Stimulated activated CD4-positive, alpha-beta T cell treated with anti-CD3 and anti-CD28 coated beads, Interleukin-4, amount 100 ng/mL, for 4 hours (primary cell): Measurements from ENCODE around the gene CKAP2L.

Experiments
- DNase-seq, 2 experiments: peaks; one replicate each; pipeline ENCODE4 v3.0.0-alpha.2; 2020

Gene CKAP2L

GRCh38 chr2:112791693-112792230 is 27.4 kb upstream of the CKAP2L start:
- no peak for DNase-seq

- DNase-seq, result no peak
These were observed 26.6 kb upstream of the CKAP2L start for GRCh38 chr2:112791019-112791418.

GRCh38 chr2:112790305-112790704 is 25.9 kb upstream of the CKAP2L start:
- DNase-seq, result no peak

GRCh38 chr2:112789186-112789585 is 24.8 kb upstream of the CKAP2L start:
- DNase-seq, result no peak

- no peak for DNase-seq
These were observed 24.2 kb upstream of the CKAP2L start for GRCh38 chr2:112788653-112789052.

GRCh38 chr2:112787729-112788393 is 23.5 kb upstream of the CKAP2L start:
- no peak for DNase-seq

- no peak for DNase-seq
These were observed 22.9 kb upstream of the CKAP2L start for GRCh38 chr2:112787294-112787693.

- DNase-seq, result no peak
These were observed 20.1 kb upstream of the CKAP2L start, which contains the start of gene IL1A for GRCh38 chr2:112784199-112785189. TSS of gene IL1A (minus strand) at chr2:112784493. CDS start at chr2:112783770, 723 bp downstream.

- DNase-seq, result no peak
These were observed 18.8 kb upstream of the CKAP2L start for GRCh38 chr2:112783187-112783714.

GRCh38 chr2:112782234-112782799 is 17.9 kb upstream of the CKAP2L start:
- no peak for DNase-seq

GRCh38 chr2:112779598-112779997 is 15.2 kb upstream of the CKAP2L start:
- no peak for DNase-seq

GRCh38 chr2:112777036-112777435 is 12.6 kb upstream of the CKAP2L start:
- no peak for DNase-seq

- DNase-seq, result no peak
These were observed 11.7 kb upstream of the CKAP2L start for GRCh38 chr2:112776113-112776512.

GRCh38 chr2:112774536-112775285 is 10.3 kb upstream of the CKAP2L start:
- no peak for DNase-seq

GRCh38 chr2:112773556-112773955 is 9.1 kb upstream of the CKAP2L start:
- no peak for DNase-seq

GRCh38 chr2:112772911-112773475 is 8.6 kb upstream of the CKAP2L start:
- no peak for DNase-seq

GRCh38 chr2:112772322-112772721 is 7.9 kb upstream of the CKAP2L start:
- no peak for DNase-seq

- DNase-seq, result no peak
These were observed 4.0 kb upstream of the CKAP2L start for GRCh38 chr2:112768432-112768831.

- DNase-seq, result no peak
These were observed 3.4 kb upstream of the CKAP2L start for GRCh38 chr2:112767693-112768330.

- DNase-seq, result no peak
These were observed 842 bp upstream of the CKAP2L start for GRCh38 chr2:112765251-112765650.

GRCh38 chr2:112762276-112762675 is 2.1 kb downstream of the CKAP2L start:
- DNase-seq, result no peak
